K562 (cell line): ENCODE data around the gene FATE1. TPM values are rescaled to one million over a fixed set of nuclear protein-coding genes. Genes with fewer than 3 reads are reported as not detected.

ENCODE experiments used
- ATAC-seq: fragments of 200-7000 bp; cut with Tn5 transposase; 3 replicates; pipeline ENCODE4 v1.9.1; 2020; ENCODE audit warnings: moderate library complexity
- BruUV-seq: library from RNA; stranded (reverse); fragments of 400-500 nt; replicated peaks from 2 replicates; lab custom pipeline; 2021; lab: Mats Ljungman, UMichigan
- CTCF ChIA-PET: fragments of 300-600 bp; formaldehyde crosslinking; extraction: SDS; loops from one replicate; lab custom pipeline; 2021; ENCODE audit warnings: low intra/inter-chr PET ratio; lab: Yijun Ruan, JAX
- POLR2A ChIA-PET: fragments of 300-600, 350-650 bp; sonication (Branson Sonifier 250); formaldehyde crosslinking; extraction: SDS; loops from one replicate; lab custom pipeline; 2021; ENCODE audit warnings: antibody characterized with exemption, inconsistent platforms; lab: Yijun Ruan, JAX
- DNase-seq, 4 experiments: peaks; one replicate each; pipeline versions ENCODE4 v3.0.0 to v3.0.0-alpha.2; 2011 to 2018; ENCODE audit warnings: low spot score in 3 of 4, mixed read lengths in 3 of 4; ENCODE audit errors: extremely low read depth in 1 of 4
- FAIRE-seq: peaks from 2 replicates; lab custom pipeline; 2011; peaks lifted over from hg19 to GRCh38; lab: Jason Lieb, UNC
- H2AFZ ChIP-seq: 2 replicates; pipeline ENCODE4 v1.6.0; 2011; ENCODE audit warnings: low read depth, low read length, control low read depth, inconsistent platforms
- H3K27ac ChIP-seq: fragments of 200-600 bp; 3 replicates; pipeline ENCODE4 v1.8.0; 2011; ENCODE audit warnings: low read depth, mild to moderate bottlenecking, control low read depth, inconsistent platforms, low read length, moderate library complexity, mixed read lengths; ENCODE audit errors: extremely low read depth
- H3K27me3 ChIP-seq, 2 experiments: fragments of 300-600 bp in 1 of 2; 2 replicates in 1 of 2; 3 replicates in 1 of 2; pipeline versions ENCODE4 v1.6.0 to v1.8.0; 2011; ENCODE audit warnings: inconsistent platforms in 2 of 2, low read length in 2 of 2, mild to moderate bottlenecking in 1 of 2, mixed read lengths in 1 of 2, moderate library complexity in 1 of 2; ENCODE audit not compliant: control insufficient read depth in 2 of 2, insufficient read depth in 2 of 2
- H3K36me3 ChIP-seq: fragments of 300-600 bp; 3 replicates; pipeline ENCODE4 v1.8.0; 2011; ENCODE audit warnings: mild to moderate bottlenecking, low read length, inconsistent platforms; ENCODE audit not compliant: control insufficient read depth, insufficient read depth
- H3K4me1 ChIP-seq, 2 experiments: fragments of 200-600 bp in 1 of 2; replicated peaks in 1 of 2; 2 replicates in 1 of 2; 3 replicates in 1 of 2; pipeline versions ENCODE4 v1.5.1 to v1.8.0; 2011; ENCODE audit warnings: inconsistent platforms in 2 of 2, low read length in 2 of 2, mild to moderate bottlenecking in 1 of 2, mixed read lengths in 1 of 2, moderate library complexity in 1 of 2; ENCODE audit not compliant: control insufficient read depth in 2 of 2, insufficient read depth in 2 of 2
- H3K4me2 ChIP-seq: 2 replicates; pipeline ENCODE4 v1.6.1; 2011; ENCODE audit warnings: low read length, control low read depth, inconsistent platforms, mixed read lengths; ENCODE audit not compliant: insufficient read depth
- H3K4me3 ChIP-seq: fragments of 200-600 bp; sonication (generic), shearing (Covaris generic); 2 replicates; pipeline ENCODE4 v1.5.1; 2016; ENCODE audit warnings: control low read depth, inconsistent platforms
- H3K79me2 ChIP-seq: fragments of 200-600 bp; 3 replicates; pipeline ENCODE4 v1.8.0; 2011; ENCODE audit warnings: low read length, inconsistent platforms; ENCODE audit not compliant: control insufficient read depth, insufficient read depth
- H3K9ac ChIP-seq, 2 experiments: 2 replicates each; pipeline versions ENCODE4 v1.6.0 to v1.6.1; 2011; ENCODE audit warnings: low read depth in 2 of 2, low read length in 2 of 2, control low read depth in 1 of 2, inconsistent platforms in 1 of 2, mild to moderate bottlenecking in 1 of 2, mixed read lengths in 1 of 2; ENCODE audit not compliant: insufficient read depth in 1 of 2
- H3K9me1 ChIP-seq: one replicate; pipeline ENCODE4 v1.6.0; 2011; ENCODE audit warnings: inconsistent platforms, mild to moderate bottlenecking, low read length, moderate library complexity; ENCODE audit not compliant: control insufficient read depth, insufficient read depth
- H3K9me3 ChIP-seq: replicated peaks from 2 replicates; pipeline ENCODE4 v1.5.1; 2011; ENCODE audit warnings: low read depth, low read length, inconsistent platforms; ENCODE audit not compliant: control insufficient read depth, insufficient read depth
- H4K20me1 ChIP-seq: replicated peaks from 2 replicates; pipeline ENCODE4 v1.6.1; 2011; ENCODE audit warnings: low read length, inconsistent platforms, mixed read lengths; ENCODE audit not compliant: control insufficient read depth, insufficient read depth
- ATF6 ChIP-seq: sonication (generic); formaldehyde crosslinking; IDR thresholded peaks from 2 replicates; pipeline ENCODE4 v1.4.0; 2020; ENCODE audit warnings: mild to moderate bottlenecking, missing genetic modification reagents
- DNMT1 ChIP-seq: fragments of 450-650 bp; IDR thresholded peaks from 2 replicates; pipeline ENCODE4 v1.6.1; 2016; ENCODE audit warnings: antibody characterized with exemption, mild to moderate bottlenecking
- EHMT2 ChIP-seq: fragments of 450-650 bp; IDR thresholded peaks from 2 replicates; pipeline ENCODE4 v1.6.1; 2018; ENCODE audit warnings: antibody characterized with exemption
- HIVEP1 ChIP-seq: fragments of 250-450 bp; sonication (Bioruptor Pico); IDR thresholded peaks from 2 replicates; pipeline ENCODE4 v1.4.0; 2020; ENCODE audit warnings: mild to moderate bottlenecking
- KDM1A ChIP-seq, 2 experiments: fragments of 450-650 bp; IDR thresholded peaks; 2 replicates each; pipeline ENCODE4 v1.6.1; 2016; ENCODE audit warnings: mild to moderate bottlenecking in 2 of 2
- MAFG ChIP-seq: fragments of 450-650 bp; conservative IDR thresholded peaks from 2 replicates; pipeline ENCODE4 v1.6.1; 2016; ENCODE audit warnings: missing genetic modification characterization, missing compliant biosample characterization
- NFYB ChIP-seq: IDR thresholded peaks from 2 replicates; pipeline ENCODE4 v1.6.1; 2011; ENCODE audit warnings: mild to moderate bottlenecking, moderate library complexity; ENCODE audit not compliant: insufficient read length; ENCODE audit errors: extremely low read depth
- ZBTB26 ChIP-seq: fragments of 450-650 bp; formaldehyde crosslinking; IDR thresholded peaks from 2 replicates; pipeline ENCODE4 v1.4.0; 2022; ENCODE audit warnings: missing genetic modification characterization
- WGBS: fragments of 100-300 bp; shearing (Covaris generic); methylation state at CpG from one replicate; pipeline ENCODE4 v1.1.6; 2016; ENCODE audit warnings: low coverage, mixed read lengths; ENCODE audit not compliant: insufficient coverage; ENCODE audit errors: missing lambda C conversion rate; 5-methylcytosine and 5-hydroxymethylcytosine counted together
- in situ Hi-C: fragments of 300-500 bp; cut with MboI; formaldehyde crosslinking; loops from 4 replicates; pipeline ENCODE4 v1.15.0; 2018; ENCODE audit warnings: inconsistent platforms, mixed read lengths
- intact Hi-C: fragments of 100-400 bp; cut with micrococcal nuclease; formaldehyde crosslinking; loops from 2 replicates; pipeline ENCODE4 v1.14.2; 2022
- polyA plus RNA-seq, 8 experiments: library from polyadenylated mRNA; depleted of rRNA in 4 of 8; stranded (reverse) in 5 of 8; unstranded in 3 of 8; fragments of >200 nt; fragmentation: Nextera tagmentation in 2 of 8; fragmentation: Illumina TruSeq in 1 of 8; extraction: Ambion mirVana in 2 of 8; extraction: Trizol in 1 of 8; gene quantifications; 2 replicates each; pipeline versions ENCODE4 v1.2.1 to v1.2.3, GENCODE V29; 2011 to 2014; ENCODE audit warnings: inconsistent platforms in 1 of 8, missing spikeins in 1 of 8
- total RNA-seq, 7 experiments: library from RNA; depleted of rRNA in 6 of 7; stranded (reverse); fragments of >200 nt in 6 of 7; fragmentation: Illumina TruSeq in 2 of 7; extraction: Trizol in 2 of 7; gene quantifications; 2 replicates each; pipeline versions ENCODE4 v1.2.1 to v1.2.3, GENCODE V29; 2011 to 2021; ENCODE audit warnings: low replicate concordance in 1 of 7

FATE1 gene
- total and polyA plus RNA-seq, 9 of the 15 experiments (the other 6 are each of a cell fraction or from before 2014, with no cell fraction given): not detected

GRCh38 chrX:151714362-151714761 lies 1.5 kb upstream of the FATE1 start:
- BruUV-seq: no TSS peak
- no peaks in the 10 kb centered on the region for H4K20me1 ChIP-seq
- FAIRE-seq (no peak), ATAC-seq (no peak), DNase-seq (no peak)
- H3K9me3 ChIP-seq: no peaks in the 10 kb centered on the region
- no peak overlapping the region for H3K27ac ChIP-seq
- intact Hi-C loops: no loop called here
- no peaks in the 10 kb centered on the region for H3K36me3 ChIP-seq
- H3K4me1 ChIP-seq: no peaks in the 10 kb centered on the region; a peak in 1 of 5 replicates
- H2AFZ ChIP-seq: no peak overlapping the region
- TF ChIP-seq DNMT1 (no peak), KDM1A (IDR thresholded peaks at IDR 0.05) (no peak), MAFG (no peak), ZBTB26 (CRISPR knock-in tag) (no peak), ATF6 (CRISPR knock-in tag) (no peak), EHMT2 (no peak), NFYB (no peak), HIVEP1 (CRISPR knock-in tag) (no peak)
- 3% methylated on average over 3 of the region's 5 CpGs for WGBS
- in situ Hi-C loops: no loop called here
- H3K4me3 ChIP-seq: no peak overlapping the region
- no peaks in the 10 kb centered on the region for H3K9me1 ChIP-seq
- CTCF ChIA-PET: interaction anchor here (1.2 kb wide), 1 partner anchor 1201 kb away, joined by 3 read pairs; no protein-coding TSS in a partner anchor
- no peak overlapping the region for H3K9ac ChIP-seq
- POLR2A ChIA-PET: no interaction called here
- H3K79me2 ChIP-seq: no peaks in the 10 kb centered on the region
- peaks cover 0 to 6% of the 10 kb centered on the region in 2 experiments; a peak in 3 of 5 replicates for H3K27me3 ChIP-seq
- no peak overlapping the region for H3K4me2 ChIP-seq
